Panc1 (cell line): ENCODE results near the gene MFGE8.

Experiments
- CTCF ChIP-seq: fragments of 450-650 bp; IDR thresholded peaks from 2 replicates; pipeline ENCODE4 v1.5.1; 2017; ENCODE audit warnings: mild to moderate bottlenecking
- POLR2AphosphoS5 ChIP-seq: IDR thresholded peaks from 2 replicates; pipeline ENCODE4 v1.6.1; 2012; ENCODE audit warnings: mild to moderate bottlenecking, low read depth, low read length, moderate library complexity
- SIN3A ChIP-seq: IDR thresholded peaks from 2 replicates; pipeline ENCODE4 v1.6.1; 2012; ENCODE audit warnings: low read depth, mild to moderate bottlenecking, low read length, moderate library complexity, borderline replicate concordance; ENCODE audit not compliant: insufficient read depth
- TF ChIP-seq, protein P1 (sequence below), 2 experiments: IDR thresholded peaks; 2 replicates each; pipeline ENCODE4 v1.6.1; 2011 to 2012; ENCODE audit warnings: low read depth in 2 of 2, control low read depth in 1 of 2, low read length in 1 of 2, mild to moderate bottlenecking in 1 of 2, moderate library complexity in 1 of 2; ENCODE audit not compliant: insufficient read depth in 1 of 2

- no peak for TF ChIP-seq CTCF
- TF ChIP-seq POLR2AphosphoS5: no peak
- TF ChIP-seq, protein P1, sequence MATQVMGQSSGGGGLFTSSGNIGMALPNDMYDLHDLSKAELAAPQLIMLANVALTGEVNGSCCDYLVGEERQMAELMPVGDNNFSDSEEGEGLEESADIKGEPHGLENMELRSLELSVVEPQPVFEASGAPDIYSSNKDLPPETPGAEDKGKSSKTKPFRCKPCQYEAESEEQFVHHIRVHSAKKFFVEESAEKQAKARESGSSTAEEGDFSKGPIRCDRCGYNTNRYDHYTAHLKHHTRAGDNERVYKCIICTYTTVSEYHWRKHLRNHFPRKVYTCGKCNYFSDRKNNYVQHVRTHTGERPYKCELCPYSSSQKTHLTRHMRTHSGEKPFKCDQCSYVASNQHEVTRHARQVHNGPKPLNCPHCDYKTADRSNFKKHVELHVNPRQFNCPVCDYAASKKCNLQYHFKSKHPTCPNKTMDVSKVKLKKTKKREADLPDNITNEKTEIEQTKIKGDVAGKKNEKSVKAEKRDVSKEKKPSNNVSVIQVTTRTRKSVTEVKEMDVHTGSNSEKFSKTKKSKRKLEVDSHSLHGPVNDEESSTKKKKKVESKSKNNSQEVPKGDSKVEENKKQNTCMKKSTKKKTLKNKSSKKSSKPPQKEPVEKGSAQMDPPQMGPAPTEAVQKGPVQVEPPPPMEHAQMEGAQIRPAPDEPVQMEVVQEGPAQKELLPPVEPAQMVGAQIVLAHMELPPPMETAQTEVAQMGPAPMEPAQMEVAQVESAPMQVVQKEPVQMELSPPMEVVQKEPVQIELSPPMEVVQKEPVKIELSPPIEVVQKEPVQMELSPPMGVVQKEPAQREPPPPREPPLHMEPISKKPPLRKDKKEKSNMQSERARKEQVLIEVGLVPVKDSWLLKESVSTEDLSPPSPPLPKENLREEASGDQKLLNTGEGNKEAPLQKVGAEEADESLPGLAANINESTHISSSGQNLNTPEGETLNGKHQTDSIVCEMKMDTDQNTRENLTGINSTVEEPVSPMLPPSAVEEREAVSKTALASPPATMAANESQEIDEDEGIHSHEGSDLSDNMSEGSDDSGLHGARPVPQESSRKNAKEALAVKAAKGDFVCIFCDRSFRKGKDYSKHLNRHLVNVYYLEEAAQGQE (IDR thresholded peaks at IDR 0.05; ENCODE audit: insufficient read depth in 1 of 2, low read depth in 2 of 2, low read length in 1 of 2): no peak
- no peak for TF ChIP-seq SIN3A
Observed at GRCh38 chr15:88887068-88887580, 26.1 kb downstream of the MFGE8 start.
